HG03442 (cell line): ENCODE measurements around the gene CNTNAP2.
"Not testable (repeated sequence)": the region's sequence is repeated elsewhere in the genome, so short reads cannot be mapped to it uniquely, and the experiment has no call there.

Source experiments
- ATAC-seq: cut with Tn5 transposase; IDR thresholded peaks from one replicate; pipeline ENCODE4 v1.9.1; 2021; ENCODE audit warnings: mild to moderate bottlenecking, moderate library complexity; ENCODE audit not compliant: unreplicated experiment

CNTNAP2 gene

GRCh38 chr7:148264933-148265557, 2148.4 kb downstream of the CNTNAP2 start:
- ATAC-seq = peak; percentile 53

DNA sequence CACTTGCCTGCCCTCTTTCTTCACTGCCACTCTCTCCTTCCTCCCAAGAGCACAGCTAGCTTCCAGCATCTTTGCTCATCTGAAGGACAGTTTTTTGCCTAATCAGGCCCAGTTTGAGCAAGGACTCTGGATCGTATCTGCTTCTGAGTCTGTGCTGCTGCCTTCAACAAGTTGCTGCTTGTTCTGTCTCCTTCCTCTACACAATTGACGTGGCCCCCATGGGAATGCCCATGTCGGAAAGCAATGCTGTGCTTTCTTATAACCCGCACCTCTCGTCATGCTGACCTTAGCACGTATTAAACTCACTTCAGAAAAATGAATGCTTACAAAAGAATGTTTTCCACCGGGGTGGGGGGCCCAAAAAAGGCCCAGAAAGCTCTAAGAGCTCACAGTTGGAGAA, 2149.3 kb downstream of the CNTNAP2 start:
- no peak for ATAC-seq

- no peak for ATAC-seq
Observed at GRCh38 chr7:148266795-148267194, 2150.2 kb downstream of the CNTNAP2 start.

DNA sequence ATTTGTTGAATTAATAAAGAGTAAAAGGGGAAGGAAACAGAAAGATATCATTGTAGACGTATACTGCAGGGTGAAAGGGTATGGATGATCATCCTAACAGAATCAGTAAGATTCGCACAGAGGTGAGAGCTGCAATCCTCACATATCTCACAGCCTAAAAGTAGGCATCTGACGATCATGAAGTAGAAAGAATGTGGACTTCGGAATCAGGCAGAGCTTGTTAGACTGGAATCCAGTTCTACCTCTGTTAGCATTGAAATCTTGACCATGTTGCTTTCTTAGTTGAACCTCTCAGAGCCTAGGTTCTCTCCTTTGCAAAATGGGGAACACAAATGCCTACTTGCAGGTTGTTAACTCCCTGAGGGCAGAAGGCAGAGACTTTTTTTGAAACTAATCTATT, 2154.0 kb downstream of the CNTNAP2 start:
- no peak for ATAC-seq

- ATAC-seq = no peak
Observed at GRCh38 chr7:148274118-148274517, 2157.5 kb downstream of the CNTNAP2 start.

GRCh38 chr7:148275359-148275890, 2158.8 kb downstream of the CNTNAP2 start:
- no peak for ATAC-seq

- ATAC-seq = no peak
Observed at GRCh38 chr7:148276314-148277041, 2159.9 kb downstream of the CNTNAP2 start.

DNA sequence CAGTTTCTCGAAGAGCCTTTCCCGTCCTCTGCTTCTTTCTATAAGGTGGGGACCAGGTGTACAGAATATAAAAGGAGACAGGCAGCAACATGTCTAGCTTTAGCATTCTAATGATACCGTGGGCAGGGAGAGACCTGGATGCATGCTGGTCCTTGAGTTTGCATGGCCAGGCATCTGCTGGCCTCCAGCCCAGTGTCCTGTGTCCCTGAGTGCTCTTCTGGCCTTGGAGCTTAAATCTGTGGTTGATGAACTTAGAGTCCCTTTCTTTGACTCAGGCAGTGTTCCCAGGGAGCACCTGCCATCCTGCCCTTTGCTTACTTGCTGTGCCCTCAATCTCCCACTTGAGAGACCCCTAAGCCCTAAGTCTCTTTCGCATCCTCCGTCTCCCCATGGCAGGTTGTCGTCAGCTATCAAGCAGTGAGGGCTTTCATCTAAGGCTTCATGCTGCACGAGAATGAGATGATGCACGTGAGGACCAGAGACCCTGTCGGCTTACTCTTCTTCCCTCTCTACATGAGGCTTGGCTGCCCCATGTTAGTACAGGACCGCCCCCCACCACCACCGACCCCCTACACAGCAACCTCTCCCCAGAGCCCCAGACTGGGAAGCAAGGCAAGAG, 2160.6 kb downstream of the CNTNAP2 start:
- no peak for ATAC-seq

DNA sequence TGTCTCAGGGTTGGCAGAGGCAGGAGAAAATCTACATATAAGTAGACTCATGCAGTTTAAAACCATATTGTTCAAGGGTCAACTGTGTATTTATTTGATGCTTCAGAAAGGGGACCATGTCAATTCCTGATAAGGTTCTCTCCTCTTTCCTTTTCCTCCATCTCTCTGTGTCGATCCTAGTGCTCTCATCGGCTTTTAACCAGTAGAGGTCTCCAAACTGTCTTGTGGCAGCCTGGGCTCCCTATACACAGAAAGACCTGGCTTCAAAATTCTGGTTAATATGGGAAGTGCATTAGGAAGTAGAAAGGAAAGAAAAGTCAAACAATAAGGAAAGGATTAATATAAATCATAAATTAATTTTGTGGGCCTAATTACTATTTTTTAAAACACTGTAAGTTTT, 2169.5 kb downstream of the CNTNAP2 start:
- ATAC-seq = no peak

DNA sequence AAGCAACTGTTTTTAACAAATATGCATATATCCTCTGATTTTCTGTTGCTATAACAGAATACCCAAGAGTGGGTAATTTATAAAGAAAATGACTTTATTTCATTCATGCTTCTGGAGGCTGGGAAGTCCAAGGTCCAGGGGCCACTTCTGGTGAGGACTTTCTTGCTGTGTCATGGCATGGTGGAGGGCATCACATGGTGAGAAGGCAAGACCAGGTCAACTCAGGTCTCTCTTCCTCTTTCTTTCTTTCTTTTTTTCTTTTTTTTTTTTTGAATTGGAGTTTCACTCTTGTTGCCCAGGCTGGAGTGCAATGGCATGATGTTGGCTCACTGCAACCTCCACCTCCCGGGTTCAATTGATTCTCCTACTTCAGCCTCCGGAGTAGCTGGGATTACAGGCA, 2170.9 kb downstream of the CNTNAP2 start:
- no peak for ATAC-seq

GRCh38 chr7:148288592-148289151, 2172.1 kb downstream of the CNTNAP2 start:
- ATAC-seq = no peak

- peak; percentile 84 for ATAC-seq
Observed at GRCh38 chr7:148289630-148290029, 2173.0 kb downstream of the CNTNAP2 start.

DNA sequence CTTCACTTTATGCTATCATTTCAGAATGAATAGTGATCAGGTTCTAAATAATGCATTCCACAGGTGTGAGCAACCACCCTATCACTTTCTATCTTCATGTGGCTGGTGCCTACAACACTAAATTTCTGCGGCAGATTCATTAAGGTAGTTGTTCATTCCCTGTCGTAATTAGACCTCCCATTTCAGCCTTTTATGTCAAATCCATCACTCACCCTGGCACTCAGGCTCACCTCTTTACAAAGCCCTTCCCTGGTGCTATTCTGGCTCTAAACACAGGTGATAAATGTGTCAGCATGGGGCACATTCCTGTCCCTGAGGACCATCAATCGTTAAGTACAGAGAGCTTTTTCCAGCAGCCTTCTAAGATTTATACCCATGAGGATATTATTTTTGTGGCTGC, 2173.9 kb downstream of the CNTNAP2 start:
- ATAC-seq = no peak

DNA sequence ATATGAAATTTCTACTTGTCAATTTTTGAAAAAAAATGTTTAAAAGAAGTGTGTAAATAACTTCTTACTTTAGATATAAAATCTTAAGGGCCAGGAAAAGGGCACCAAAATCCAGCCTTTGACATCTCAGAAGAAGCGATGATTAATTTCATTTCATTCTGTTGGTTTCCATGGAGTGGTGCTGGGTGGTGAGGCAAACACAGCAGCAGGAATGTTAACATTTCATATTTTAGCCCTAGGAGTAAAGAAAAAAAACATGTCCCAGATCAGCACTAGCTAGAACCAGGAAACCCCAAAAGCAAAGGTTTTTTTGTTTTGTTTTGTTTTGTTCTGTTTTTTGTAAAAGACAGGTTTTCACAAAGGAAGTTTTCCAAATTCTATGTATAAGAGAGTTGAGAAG, 2175.2 kb downstream of the CNTNAP2 start:
- ATAC-seq = no peak

GRCh38 chr7:148296994-148297644, 2180.5 kb downstream of the CNTNAP2 start:
- ATAC-seq = no peak

GRCh38 chr7:148298768-148299167, 2182.2 kb downstream of the CNTNAP2 start:
- not testable (repeated sequence) for ATAC-seq

GRCh38 chr7:148299350-148300276, 2183.0 kb downstream of the CNTNAP2 start:
- no peak for ATAC-seq

GRCh38 chr7:148302436-148302835, 2185.8 kb downstream of the CNTNAP2 start:
- not testable (repeated sequence) for ATAC-seq

DNA sequence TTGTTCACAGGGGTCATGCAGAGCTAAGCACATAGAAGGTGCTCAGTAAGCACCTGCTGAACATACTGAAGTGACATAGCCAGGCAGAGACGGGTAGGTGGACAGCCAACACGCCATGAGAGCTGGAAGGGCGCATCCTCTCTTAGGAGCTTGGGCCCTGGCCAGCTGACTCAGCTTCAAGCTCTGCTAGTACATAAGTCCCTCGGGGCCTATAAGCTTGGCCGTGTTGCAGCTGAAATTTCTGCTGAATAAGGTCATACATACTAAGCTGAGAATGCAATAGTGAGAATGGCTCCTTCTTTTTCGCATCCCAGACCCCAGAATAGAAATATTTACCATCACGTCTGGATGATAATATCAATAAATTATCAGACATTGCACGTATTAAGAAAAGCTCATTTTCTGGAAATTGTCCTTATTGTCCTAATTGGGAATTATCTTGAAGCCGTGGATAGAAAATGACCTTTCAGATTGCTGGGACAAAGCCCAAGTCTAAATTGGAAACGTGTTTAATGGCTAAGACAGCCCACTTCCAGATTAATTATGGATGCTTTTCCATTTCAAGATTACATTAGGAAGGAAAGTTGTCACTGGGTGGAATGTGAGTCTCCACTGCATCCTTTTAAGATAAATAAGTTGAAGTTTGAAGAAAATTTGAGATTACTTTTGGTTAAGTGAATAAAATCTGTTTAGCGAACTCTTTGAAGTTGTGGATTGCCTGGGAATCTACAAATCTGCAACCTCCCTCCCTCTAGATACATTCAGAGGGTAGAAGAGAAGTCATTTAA, 2186.9 kb downstream of the CNTNAP2 start:
- no peak for ATAC-seq

GRCh38 chr7:148304083-148304335, 2187.4 kb downstream of the CNTNAP2 start:
- ATAC-seq = no peak
